Measurements from ENCODE around the gene PARVB.

PARVB gene

GRCh38 chr22:44028091-44028490 is 4.0 kb downstream of the PARVB start:
- no peak for DNase-seq (ENCODE audit: low spot score)

- DNase-seq (ENCODE audit: low spot score): no peak
These were observed 5.0 kb downstream of the PARVB start for GRCh38 chr22:44029069-44029468.

- DNase-seq (ENCODE audit: low spot score): no peak
These were observed 6.1 kb downstream of the PARVB start for GRCh38 chr22:44030051-44030701.

GRCh38 chr22:44030702-44031082 is 6.6 kb downstream of the PARVB start:
- DNase-seq (ENCODE audit: low spot score): no peak

GRCh38 chr22:44031158-44031952 is 7.3 kb downstream of the PARVB start:
- no peak for DNase-seq (ENCODE audit: low spot score)

GRCh38 chr22:44032126-44032730 is 8.1 kb downstream of the PARVB start:
- DNase-seq (ENCODE audit: low spot score): no peak

GRCh38 chr22:44033287-44033686 is 9.2 kb downstream of the PARVB start:
- DNase-seq (ENCODE audit: low spot score): no peak

- DNase-seq (ENCODE audit: low spot score): no peak
These were observed 9.6 kb downstream of the PARVB start for GRCh38 chr22:44033694-44034093.

- DNase-seq (ENCODE audit: low spot score): no peak
These were observed 13.6 kb downstream of the PARVB start for GRCh38 chr22:44037519-44038375.

GRCh38 chr22:44039566-44040171 is 15.6 kb downstream of the PARVB start:
- no peak for DNase-seq (ENCODE audit: low spot score)

GRCh38 chr22:44042249-44043218 is 18.4 kb downstream of the PARVB start:
- DNase-seq (ENCODE audit: low spot score): no peak

- DNase-seq (ENCODE audit: low spot score): no peak
These were observed 21.0 kb downstream of the PARVB start for GRCh38 chr22:44045145-44045544.

- no peak for DNase-seq (ENCODE audit: low spot score)
These were observed 22.5 kb downstream of the PARVB start for GRCh38 chr22:44046485-44047141.

- no peak for DNase-seq (ENCODE audit: low spot score)
These were observed 23.8 kb downstream of the PARVB start for GRCh38 chr22:44047891-44048301.

GRCh38 chr22:44049486-44050231 is 25.6 kb downstream of the PARVB start:
- no peak for DNase-seq (ENCODE audit: low spot score)

GRCh38 chr22:44050766-44051355 is 26.8 kb downstream of the PARVB start:
- no peak for DNase-seq (ENCODE audit: low spot score)

- no peak for DNase-seq (ENCODE audit: low spot score)
These were observed 27.3 kb downstream of the PARVB start for GRCh38 chr22:44051358-44051757.

- DNase-seq (ENCODE audit: low spot score): no peak
These were observed 27.9 kb downstream of the PARVB start for GRCh38 chr22:44051961-44052360.

- DNase-seq (ENCODE audit: low spot score): no peak
These were observed 31.7 kb downstream of the PARVB start for GRCh38 chr22:44055805-44056204.
